ENCODE data around the gene IL13.

Gene IL13

GRCh38 chr5:132673488-132673887, 15.5 kb downstream of the IL13 start:
- no peak for TF ChIP-seq CTCF (IDR thresholded peaks at IDR 0.05; ENCODE audit: low read length, missing control alignments)
- no peak for DNase-seq (ENCODE audit: low read depth)
- H3K4me3 ChIP-seq (replicated peaks; ENCODE audit: low read depth, low read length) = no peak overlapping the region

DNA sequence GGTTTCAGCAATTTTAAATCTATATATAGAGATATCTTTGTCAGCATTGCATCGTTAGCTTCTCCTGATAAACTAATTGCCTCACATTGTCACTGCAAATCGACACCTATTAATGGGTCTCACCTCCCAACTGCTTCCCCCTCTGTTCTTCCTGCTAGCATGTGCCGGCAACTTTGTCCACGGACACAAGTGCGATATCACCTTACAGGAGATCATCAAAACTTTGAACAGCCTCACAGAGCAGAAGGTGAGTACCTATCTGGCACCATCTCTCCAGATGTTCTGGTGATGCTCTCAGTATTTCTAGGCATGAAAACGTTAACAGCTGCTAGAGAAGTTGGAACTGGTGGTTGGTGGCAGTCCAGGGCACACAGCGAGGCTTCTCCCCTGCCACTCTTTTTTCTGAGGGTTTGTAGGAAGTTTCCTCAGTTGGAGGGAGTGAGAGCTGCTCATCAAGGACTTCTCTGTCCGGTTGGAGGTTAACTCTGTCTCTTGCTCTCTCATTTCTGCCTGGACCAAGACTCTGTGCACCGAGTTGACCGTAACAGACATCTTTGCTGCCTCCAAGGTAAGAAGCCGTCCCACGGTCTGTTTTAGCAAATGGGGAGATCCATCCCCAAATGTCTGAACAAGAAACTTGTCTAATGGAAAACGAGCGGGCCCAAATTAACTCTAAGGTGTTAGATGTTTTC, 16.1 kb downstream of the IL13 start, which contains the start of gene IL4:
Gene IL4, plus strand, starts transcription at position 51 of the 692 bp plus-strand sequence. Its CDS starts 62 bp downstream, at position 113.
- no peak for TF ChIP-seq CTCF (IDR thresholded peaks at IDR 0.05; ENCODE audit: low read length, missing control alignments)
- no peak for DNase-seq (ENCODE audit: low read depth)

DNA sequence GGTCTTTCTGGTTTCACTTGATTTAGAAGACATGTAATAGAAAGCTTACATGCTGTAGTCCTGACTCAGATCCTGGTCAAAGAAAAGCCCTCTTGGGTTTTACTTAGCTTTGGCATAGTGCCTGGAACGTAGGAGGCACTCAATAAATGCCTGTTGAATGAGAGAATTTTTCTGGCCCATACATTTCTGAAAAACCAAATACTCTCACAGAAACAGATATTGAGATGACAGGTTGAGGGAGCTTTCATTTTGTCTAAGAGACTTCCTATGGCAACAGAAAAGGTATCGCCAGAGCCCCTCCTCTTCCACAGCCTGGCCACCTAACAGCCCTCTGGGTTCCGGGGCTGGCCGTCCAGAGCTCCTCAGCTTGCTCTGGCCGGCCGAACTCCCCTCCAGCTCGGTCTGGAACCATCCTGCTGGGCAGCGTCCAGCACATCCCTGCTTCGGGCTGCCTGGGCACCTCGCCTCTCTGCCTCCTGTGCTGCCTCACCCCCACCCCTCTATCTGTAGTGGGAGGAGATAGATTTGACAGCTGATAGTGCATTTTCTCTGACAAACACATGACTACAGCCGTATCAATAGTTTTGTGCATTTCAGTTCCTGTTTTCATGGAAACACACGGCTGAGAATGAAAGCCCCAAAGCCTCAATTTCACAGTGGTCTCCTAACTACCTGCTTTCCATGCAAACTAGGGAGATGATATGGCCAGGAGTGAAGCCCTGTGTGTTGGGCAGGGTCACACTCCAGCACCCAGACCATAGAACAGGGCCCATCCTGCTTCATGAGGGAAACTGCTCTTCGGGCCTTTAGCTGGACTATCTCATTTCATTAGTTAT, 16.9 kb downstream of the IL13 start:
- TF ChIP-seq CTCF (IDR thresholded peaks at IDR 0.05; ENCODE audit: low read length, missing control alignments) = no peak
- H3K4me3 ChIP-seq (replicated peaks; ENCODE audit: low read depth, low read length) = peak overlapping the region; percentile 26
- peak; percentile 96 for DNase-seq (ENCODE audit: low read depth)

More for the DNA sequence above, 16.1 kb downstream of the IL13 start, which contains the start of gene IL4:
- peak within 1 kb of the TSS; percentile 26 for H3K4me3 ChIP-seq (replicated peaks; ENCODE audit: low read depth, low read length)

- no peak for TF ChIP-seq CTCF (IDR thresholded peaks at IDR 0.05; ENCODE audit: low read length, missing control alignments)
- no peak for DNase-seq (ENCODE audit: low read depth)
- H3K4me3 ChIP-seq (replicated peaks; ENCODE audit: low read depth, low read length) = no peak overlapping the region
These were observed 18.1 kb downstream of the IL13 start for GRCh38 chr5:132675936-132676689.

DNA sequence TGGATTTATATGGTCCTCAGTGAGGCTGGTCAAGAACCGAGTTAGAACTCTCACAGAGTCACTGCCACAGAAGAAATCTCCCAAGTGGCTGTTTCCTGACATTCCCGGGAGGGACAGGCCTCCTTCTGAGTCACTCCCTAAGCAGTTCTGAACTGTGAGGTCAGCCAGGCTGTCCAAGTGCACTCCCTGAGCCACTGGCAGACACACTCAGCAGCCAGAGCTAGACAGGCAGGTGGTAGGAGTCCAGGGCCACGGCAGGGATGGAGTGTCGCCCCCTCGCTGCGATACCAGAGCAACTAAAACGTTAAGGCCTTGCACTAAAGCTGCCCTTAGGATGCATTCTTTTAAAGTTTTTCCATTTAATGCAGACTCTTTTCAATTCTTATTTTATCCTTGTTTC, 19.2 kb downstream of the IL13 start:
- DNase-seq (ENCODE audit: low read depth) = peak; percentile 78
- peak; percentile 42 for TF ChIP-seq CTCF (IDR thresholded peaks at IDR 0.05; ENCODE audit: low read length, missing control alignments)
- no peak overlapping the region for H3K4me3 ChIP-seq (replicated peaks; ENCODE audit: low read depth, low read length)

DNA sequence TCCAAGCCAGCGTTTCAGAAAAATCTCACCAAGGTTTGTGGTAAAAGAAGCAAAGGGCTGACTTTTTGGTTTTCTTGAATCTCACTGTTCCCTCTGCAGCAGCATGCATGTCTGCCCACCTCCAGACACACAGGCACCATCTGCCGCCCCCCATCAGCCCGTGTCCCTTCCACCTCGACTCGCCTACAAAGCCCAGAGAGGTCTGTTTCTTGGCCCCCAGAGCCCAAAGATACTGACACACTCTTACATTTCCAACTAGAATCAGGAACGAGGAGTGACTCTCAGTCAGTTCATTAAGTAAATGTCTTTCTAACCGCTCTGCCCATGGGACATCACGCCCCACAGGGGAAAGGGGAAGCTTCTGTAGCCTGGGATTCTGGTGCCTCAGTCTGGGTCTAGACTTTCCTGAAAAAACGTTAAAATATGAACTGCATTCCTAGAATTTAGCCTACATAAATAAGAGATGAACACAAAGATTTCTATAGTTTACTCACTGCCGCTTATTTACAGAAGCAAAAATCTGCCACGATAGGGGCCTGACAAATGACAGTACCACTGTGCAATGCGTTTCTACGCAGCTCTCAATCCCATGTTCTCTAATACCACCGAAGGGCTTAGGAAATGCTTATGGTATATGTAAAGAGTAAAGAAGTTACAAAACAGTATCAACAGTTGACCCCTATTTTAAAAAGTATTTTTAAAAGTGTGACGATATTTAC, 19.9 kb downstream of the IL13 start:
- H3K4me3 ChIP-seq (replicated peaks; ENCODE audit: low read depth, low read length) = no peak overlapping the region
- no peak for TF ChIP-seq CTCF (IDR thresholded peaks at IDR 0.05; ENCODE audit: low read length, missing control alignments)
- no peak for DNase-seq (ENCODE audit: low read depth)

Measured in fibroblast of pulmonary artery (primary cell).